Mesothelial cell of epicardium (in vitro differentiated cells): Measurements from ENCODE around the gene GMDS. TPM values are rescaled to one million over a fixed set of nuclear protein-coding genes. Genes with fewer than 3 reads are reported as not detected.
A peak's percentile ranks its signal among the peaks of the same experiment; 100 is the strongest.

Experiments
- DNase-seq, 2 experiments: peaks; one replicate each; pipeline ENCODE4 v3.0.0; 2021; ENCODE audit warnings: low spot score in 2 of 2; ENCODE audit not compliant: unreplicated experiment in 2 of 2
- H3K27ac Mint-ChIP-seq: 2 replicates; pipeline ENCODE4 v1.8.0; 2021; ENCODE audit warnings: mixed read lengths
- H3K27me3 Mint-ChIP-seq: 2 replicates; pipeline ENCODE4 v1.8.0; 2021; ENCODE audit warnings: low read depth, mixed read lengths
- H3K36me3 Mint-ChIP-seq: 2 replicates; pipeline ENCODE4 v1.8.0; 2021; ENCODE audit warnings: mixed read lengths
- H3K4me1 Mint-ChIP-seq: 2 replicates; pipeline ENCODE4 v1.8.0; 2021; ENCODE audit warnings: mixed read lengths
- H3K4me3 Mint-ChIP-seq: 2 replicates; pipeline ENCODE4 v1.8.0; 2021; ENCODE audit warnings: mild to moderate bottlenecking, moderate library complexity, mixed read lengths
- H3K9me3 Mint-ChIP-seq: 2 replicates; pipeline ENCODE4 v1.8.0; 2021; ENCODE audit warnings: mixed read lengths
- total RNA-seq: library from RNA; stranded (reverse); gene quantifications from 3 replicates; pipeline ENCODE4 v1.2.1, GENCODE V29; 2021
- TF ChIP-seq, protein P1 (sequence below): fragments of 200-600 bp; sonication (generic); IDR thresholded peaks from one replicate; pipeline ENCODE4 v1.5.0; 2021; ENCODE audit warnings: antibody characterized with exemption; ENCODE audit not compliant: unreplicated experiment

Gene GMDS
- total RNA-seq, 1 donor from 2014 or later = 39.9 TPM

GRCh38 chr6:1860756-1861348 lies 384.6 kb downstream of the GMDS start:
- no peak for DNase-seq
- TF ChIP-seq, protein P1, sequence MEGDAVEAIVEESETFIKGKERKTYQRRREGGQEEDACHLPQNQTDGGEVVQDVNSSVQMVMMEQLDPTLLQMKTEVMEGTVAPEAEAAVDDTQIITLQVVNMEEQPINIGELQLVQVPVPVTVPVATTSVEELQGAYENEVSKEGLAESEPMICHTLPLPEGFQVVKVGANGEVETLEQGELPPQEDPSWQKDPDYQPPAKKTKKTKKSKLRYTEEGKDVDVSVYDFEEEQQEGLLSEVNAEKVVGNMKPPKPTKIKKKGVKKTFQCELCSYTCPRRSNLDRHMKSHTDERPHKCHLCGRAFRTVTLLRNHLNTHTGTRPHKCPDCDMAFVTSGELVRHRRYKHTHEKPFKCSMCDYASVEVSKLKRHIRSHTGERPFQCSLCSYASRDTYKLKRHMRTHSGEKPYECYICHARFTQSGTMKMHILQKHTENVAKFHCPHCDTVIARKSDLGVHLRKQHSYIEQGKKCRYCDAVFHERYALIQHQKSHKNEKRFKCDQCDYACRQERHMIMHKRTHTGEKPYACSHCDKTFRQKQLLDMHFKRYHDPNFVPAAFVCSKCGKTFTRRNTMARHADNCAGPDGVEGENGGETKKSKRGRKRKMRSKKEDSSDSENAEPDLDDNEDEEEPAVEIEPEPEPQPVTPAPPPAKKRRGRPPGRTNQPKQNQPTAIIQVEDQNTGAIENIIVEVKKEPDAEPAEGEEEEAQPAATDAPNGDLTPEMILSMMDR = no peak
- no peaks in the 10 kb centered on the region for H3K9me3 Mint-ChIP-seq
- H3K4me3 Mint-ChIP-seq = no peak overlapping the region
- H3K36me3 Mint-ChIP-seq = no peaks in the 10 kb centered on the region
- no peak overlapping the region for H3K27ac Mint-ChIP-seq
- H3K4me1 Mint-ChIP-seq = peaks cover 40% of the 10 kb centered on the region
- peaks cover 17% of the 10 kb centered on the region for H3K27me3 Mint-ChIP-seq

DNA sequence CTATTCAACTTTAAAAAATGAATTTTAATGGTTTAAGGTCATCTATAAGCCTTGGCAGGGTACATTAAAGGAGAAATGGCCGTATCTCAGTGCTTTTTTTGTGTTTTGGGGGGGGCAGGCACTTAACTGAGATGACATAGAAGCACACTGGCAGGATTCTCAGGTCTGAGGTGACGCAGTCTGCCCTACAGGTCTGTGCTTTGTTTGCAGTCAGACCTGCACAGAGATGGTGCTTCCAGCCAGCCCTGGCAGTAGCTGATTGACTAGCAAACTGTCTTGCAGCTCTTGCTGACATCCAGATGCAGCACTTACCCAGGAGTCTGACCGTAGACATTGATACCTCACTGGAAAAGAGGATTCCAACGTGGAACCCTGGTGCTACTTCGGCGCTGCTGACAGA lies 386.5 kb downstream of the GMDS start:
- TF ChIP-seq, protein P1 = no peak
- H3K9me3 Mint-ChIP-seq = no peaks in the 10 kb centered on the region
- no peaks in the 10 kb centered on the region for H3K36me3 Mint-ChIP-seq
- H3K4me3 Mint-ChIP-seq = no peak overlapping the region
- no peak for DNase-seq
- peaks cover 39% of the 10 kb centered on the region for H3K4me1 Mint-ChIP-seq
- H3K27ac Mint-ChIP-seq = no peak overlapping the region
- peaks cover 10% of the 10 kb centered on the region for H3K27me3 Mint-ChIP-seq

GRCh38 chr6:1858196-1858595 lies 387.2 kb downstream of the GMDS start:
- no peaks in the 10 kb centered on the region for H3K9me3 Mint-ChIP-seq
- TF ChIP-seq, protein P1 = no peak
- peaks cover 10% of the 10 kb centered on the region for H3K27me3 Mint-ChIP-seq
- no peak overlapping the region for H3K4me3 Mint-ChIP-seq
- H3K27ac Mint-ChIP-seq = no peak overlapping the region
- no peak for DNase-seq
- no peaks in the 10 kb centered on the region for H3K36me3 Mint-ChIP-seq
- H3K4me1 Mint-ChIP-seq = peaks cover 39% of the 10 kb centered on the region

- peak in 1 of 2 experiments; percentile 54 for DNase-seq
- H3K4me3 Mint-ChIP-seq = no peak overlapping the region
- peaks cover 15% of the 10 kb centered on the region for H3K27me3 Mint-ChIP-seq
- H3K27ac Mint-ChIP-seq = peak overlapping the region; percentile 0
- H3K36me3 Mint-ChIP-seq = no peaks in the 10 kb centered on the region
- peaks cover 26% of the 10 kb centered on the region for H3K4me1 Mint-ChIP-seq
- TF ChIP-seq, protein P1 = no peak
- H3K9me3 Mint-ChIP-seq = no peaks in the 10 kb centered on the region
These were observed 389.0 kb downstream of the GMDS start for GRCh38 chr6:1856381-1856780.

DNA sequence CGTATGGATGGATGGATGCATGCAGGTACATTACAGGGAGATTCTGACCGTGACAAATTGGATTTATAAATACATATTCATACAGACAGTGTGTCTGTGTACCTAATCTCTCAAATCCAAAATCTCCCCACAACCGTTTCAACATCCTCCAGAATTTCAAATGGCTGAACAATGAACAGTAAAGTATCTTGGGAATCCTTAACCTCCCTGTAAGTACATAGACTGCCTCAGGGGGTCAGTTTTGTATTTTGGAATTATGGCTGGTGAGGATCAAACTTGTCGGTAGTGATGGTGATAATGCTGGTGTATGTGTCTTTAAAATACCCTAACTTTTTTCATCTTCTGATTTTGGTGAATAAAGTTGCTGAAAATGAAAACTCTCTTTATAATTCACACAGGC lies 389.5 kb downstream of the GMDS start:
- peaks cover 27% of the 10 kb centered on the region for H3K4me1 Mint-ChIP-seq
- TF ChIP-seq, protein P1 = no peak
- H3K36me3 Mint-ChIP-seq = no peaks in the 10 kb centered on the region
- H3K4me3 Mint-ChIP-seq = no peak overlapping the region
- peaks cover 13% of the 10 kb centered on the region for H3K27me3 Mint-ChIP-seq
- H3K27ac Mint-ChIP-seq = peak overlapping the region; percentile 0
- H3K9me3 Mint-ChIP-seq = no peaks in the 10 kb centered on the region
- DNase-seq = no peak

DNA sequence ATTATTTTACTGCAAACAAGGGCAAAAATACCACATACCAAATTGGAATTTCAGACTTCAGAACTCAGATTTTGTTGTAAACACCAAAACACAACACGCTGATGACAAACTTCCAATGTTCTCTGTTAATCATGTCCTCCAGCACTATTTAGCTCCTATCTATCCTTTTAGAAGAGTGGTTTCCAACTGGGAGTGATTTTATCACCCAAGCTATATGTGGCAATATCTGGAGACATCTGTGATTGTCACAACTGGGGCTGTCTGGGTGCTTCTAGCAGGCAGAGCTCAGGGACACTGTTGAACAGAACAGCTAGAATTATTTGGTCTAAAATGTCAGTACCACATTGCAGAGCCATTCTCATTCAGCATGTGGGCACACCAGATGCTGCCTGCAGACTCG lies 391.1 kb downstream of the GMDS start:
- Mint-ChIP-seq H3K9me3 (no peaks in the 10 kb centered on the region), H3K4me1 (peaks cover 41% of the 10 kb centered on the region), H3K36me3 (no peaks in the 10 kb centered on the region), H3K27me3 (peaks cover 5% of the 10 kb centered on the region), H3K27ac (no peak overlapping the region), H3K4me3 (no peak overlapping the region)
- DNase-seq = no peak
- TF ChIP-seq, protein P1 = no peak
